ENCODE data around the gene SPTBN1.

DNA sequence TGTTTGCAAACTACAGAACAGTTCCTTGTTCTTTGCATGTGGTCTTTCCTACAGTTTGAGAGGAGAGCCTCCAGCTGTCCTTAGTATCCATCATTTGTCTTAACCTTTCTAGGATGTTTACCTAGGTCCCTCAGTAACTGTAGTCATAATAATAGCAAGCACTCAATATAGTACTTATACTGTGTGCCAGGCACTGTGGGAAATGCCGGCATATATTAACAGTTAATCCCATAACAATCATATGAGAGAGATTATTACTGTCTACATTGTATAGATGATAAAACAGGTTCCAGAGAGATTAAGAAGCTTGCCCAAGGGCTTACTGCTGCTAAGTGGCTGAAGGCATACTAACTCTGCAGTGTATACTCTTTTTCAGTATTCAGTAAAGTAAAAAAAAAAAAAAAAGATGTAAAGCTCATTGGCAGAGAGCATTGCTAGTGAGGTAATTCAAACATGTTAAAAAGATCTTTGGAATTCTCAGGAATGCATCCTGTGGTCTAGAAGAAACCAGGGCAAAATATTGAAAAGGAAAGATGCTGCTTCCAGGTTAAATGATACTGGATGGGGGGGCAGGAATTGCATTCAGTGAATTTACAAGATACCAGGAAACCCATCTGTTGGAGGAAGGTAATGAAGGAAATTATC is 72.3 kb downstream of the SPTBN1 start:
- TF ChIP-seq, protein P1, sequence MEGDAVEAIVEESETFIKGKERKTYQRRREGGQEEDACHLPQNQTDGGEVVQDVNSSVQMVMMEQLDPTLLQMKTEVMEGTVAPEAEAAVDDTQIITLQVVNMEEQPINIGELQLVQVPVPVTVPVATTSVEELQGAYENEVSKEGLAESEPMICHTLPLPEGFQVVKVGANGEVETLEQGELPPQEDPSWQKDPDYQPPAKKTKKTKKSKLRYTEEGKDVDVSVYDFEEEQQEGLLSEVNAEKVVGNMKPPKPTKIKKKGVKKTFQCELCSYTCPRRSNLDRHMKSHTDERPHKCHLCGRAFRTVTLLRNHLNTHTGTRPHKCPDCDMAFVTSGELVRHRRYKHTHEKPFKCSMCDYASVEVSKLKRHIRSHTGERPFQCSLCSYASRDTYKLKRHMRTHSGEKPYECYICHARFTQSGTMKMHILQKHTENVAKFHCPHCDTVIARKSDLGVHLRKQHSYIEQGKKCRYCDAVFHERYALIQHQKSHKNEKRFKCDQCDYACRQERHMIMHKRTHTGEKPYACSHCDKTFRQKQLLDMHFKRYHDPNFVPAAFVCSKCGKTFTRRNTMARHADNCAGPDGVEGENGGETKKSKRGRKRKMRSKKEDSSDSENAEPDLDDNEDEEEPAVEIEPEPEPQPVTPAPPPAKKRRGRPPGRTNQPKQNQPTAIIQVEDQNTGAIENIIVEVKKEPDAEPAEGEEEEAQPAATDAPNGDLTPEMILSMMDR (IDR thresholded peaks at IDR 0.05), result no peak
- TF ChIP-seq CEBPB (IDR thresholded peaks at IDR 0.05), result no peak
- TF ChIP-seq POLR2A (IDR thresholded peaks at IDR 0.05; ENCODE audit: low read length), result no peak
- no peak for TF ChIP-seq MAX (IDR thresholded peaks at IDR 0.05)
- no peak for TF ChIP-seq POLR2AphosphoS2 (conservative IDR thresholded peaks at IDR 0.05; ENCODE audit: low read length)
- no peak for TF ChIP-seq NR3C1 (IDR thresholded peaks at IDR 0.05)
- no peak for TF ChIP-seq MYC (IDR thresholded peaks at IDR 0.05; ENCODE audit: borderline replicate concordance, low read length)
- no peak for TF ChIP-seq PHF8 (IDR thresholded peaks at IDR 0.05; ENCODE audit: borderline replicate concordance, low read depth)
- TF ChIP-seq, protein P2, sequence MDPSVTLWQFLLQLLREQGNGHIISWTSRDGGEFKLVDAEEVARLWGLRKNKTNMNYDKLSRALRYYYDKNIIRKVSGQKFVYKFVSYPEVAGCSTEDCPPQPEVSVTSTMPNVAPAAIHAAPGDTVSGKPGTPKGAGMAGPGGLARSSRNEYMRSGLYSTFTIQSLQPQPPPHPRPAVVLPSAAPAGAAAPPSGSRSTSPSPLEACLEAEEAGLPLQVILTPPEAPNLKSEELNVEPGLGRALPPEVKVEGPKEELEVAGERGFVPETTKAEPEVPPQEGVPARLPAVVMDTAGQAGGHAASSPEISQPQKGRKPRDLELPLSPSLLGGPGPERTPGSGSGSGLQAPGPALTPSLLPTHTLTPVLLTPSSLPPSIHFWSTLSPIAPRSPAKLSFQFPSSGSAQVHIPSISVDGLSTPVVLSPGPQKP (IDR thresholded peaks at IDR 0.05; ENCODE audit: low read depth, low read length), result no peak
- no peak for TF ChIP-seq CHD4 (IDR thresholded peaks at IDR 0.05; ENCODE audit: borderline replicate concordance)
- no peak for TF ChIP-seq ESRRA (IDR thresholded peaks at IDR 0.05; ENCODE audit: borderline replicate concordance, low read length)
- no peak for TF ChIP-seq EP300 (IDR thresholded peaks at IDR 0.05)
